Ovary (tissue), 3 donors: ENCODE results near the gene PALLD.
"Not testable (repeated sequence)": the region's sequence is repeated elsewhere in the genome, so short reads cannot be mapped to it uniquely, and the experiment has no call there.

Experiments
- EP300 ChIP-seq: sonication (generic); formaldehyde crosslinking; IDR thresholded peaks from one replicate; pipeline ENCODE4 v1.6.1; 2017; ENCODE audit warnings: antibody characterized with exemption
- POLR2A ChIP-seq: fragments of 450-650 bp; IDR thresholded peaks from one replicate; pipeline ENCODE4 v1.6.1; 2017; ENCODE audit warnings: antibody characterized with exemption, mild to moderate bottlenecking, moderate library complexity
- TF ChIP-seq, protein P1 (sequence below), 3 donors: fragments of 450-650 bp in 2 of 3; fragments of 200-600 bp in 1 of 3; IDR thresholded peaks; one replicate each; pipeline versions ENCODE4 v1.5.1 to v1.8.0; 2016 to 2022; ENCODE audit warnings: antibody characterized with exemption in 3 of 3, mild to moderate bottlenecking in 1 of 3
- donor health status: DM: no; HTN: no; CAD: no.

DNA sequence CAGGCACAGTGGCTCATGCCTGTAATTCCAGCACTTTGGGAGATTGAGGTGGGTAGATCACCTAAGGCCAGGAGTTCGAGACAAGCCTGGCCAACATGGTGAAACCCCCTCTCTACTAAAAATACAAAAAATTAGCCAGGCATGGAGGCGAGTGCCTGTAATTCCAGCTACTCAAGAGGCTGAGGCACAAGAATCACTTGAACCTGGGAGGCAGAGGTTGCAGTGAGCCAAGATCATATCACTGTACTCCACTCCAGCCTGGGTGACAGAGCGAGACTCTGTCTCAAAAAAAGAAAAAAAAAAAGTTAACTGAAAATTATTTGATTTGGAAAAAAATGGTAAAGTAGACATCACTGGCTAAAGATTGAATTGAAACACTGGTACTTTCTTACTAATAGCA is 17.0 kb downstream of the PALLD start:
- not testable (repeated sequence) for TF ChIP-seq EP300, POLR2A
- TF ChIP-seq, protein P1, sequence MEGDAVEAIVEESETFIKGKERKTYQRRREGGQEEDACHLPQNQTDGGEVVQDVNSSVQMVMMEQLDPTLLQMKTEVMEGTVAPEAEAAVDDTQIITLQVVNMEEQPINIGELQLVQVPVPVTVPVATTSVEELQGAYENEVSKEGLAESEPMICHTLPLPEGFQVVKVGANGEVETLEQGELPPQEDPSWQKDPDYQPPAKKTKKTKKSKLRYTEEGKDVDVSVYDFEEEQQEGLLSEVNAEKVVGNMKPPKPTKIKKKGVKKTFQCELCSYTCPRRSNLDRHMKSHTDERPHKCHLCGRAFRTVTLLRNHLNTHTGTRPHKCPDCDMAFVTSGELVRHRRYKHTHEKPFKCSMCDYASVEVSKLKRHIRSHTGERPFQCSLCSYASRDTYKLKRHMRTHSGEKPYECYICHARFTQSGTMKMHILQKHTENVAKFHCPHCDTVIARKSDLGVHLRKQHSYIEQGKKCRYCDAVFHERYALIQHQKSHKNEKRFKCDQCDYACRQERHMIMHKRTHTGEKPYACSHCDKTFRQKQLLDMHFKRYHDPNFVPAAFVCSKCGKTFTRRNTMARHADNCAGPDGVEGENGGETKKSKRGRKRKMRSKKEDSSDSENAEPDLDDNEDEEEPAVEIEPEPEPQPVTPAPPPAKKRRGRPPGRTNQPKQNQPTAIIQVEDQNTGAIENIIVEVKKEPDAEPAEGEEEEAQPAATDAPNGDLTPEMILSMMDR (IDR thresholded peaks at IDR 0.05), result not testable (repeated sequence)
